RKO (cell line): Measurements from ENCODE around the gene ADAM8.
A peak's percentile ranks its signal among the peaks of the same experiment; 100 is the strongest.
"Not testable (repeated sequence)": the region's sequence is repeated elsewhere in the genome, so short reads cannot be mapped to it uniquely, and the experiment has no call there.

Source experiments
- DNase-seq: peaks from one replicate; pipeline ENCODE4 v3.0.0-alpha.2; 2016; ENCODE audit warnings: low spot score

ADAM8 gene

GRCh38 chr10:133249975-133250754, 26.5 kb downstream of the ADAM8 start:
- DNase-seq: no peak

- DNase-seq: no peak
Observed at GRCh38 chr10:133249094-133249780, 27.4 kb downstream of the ADAM8 start.

DNA sequence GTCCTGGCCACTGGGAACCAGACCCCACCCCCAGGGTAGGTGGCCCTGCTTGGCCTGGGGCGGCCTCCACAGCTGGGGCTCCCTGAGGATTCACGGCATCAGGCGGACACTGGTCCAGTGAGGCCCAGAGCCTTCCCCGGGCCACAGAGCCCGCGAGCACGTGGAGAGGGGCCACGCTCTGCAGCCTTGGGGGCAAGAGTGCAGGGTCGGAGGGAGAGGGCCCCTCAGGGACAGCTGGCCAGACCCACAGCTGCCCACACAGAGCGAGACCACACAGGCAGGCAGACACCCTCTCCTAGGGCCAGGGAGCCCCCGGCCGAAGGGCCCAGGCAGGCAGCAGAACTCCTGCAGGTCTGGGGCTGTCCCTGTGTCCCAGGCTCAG, 28.3 kb downstream of the ADAM8 start:
- no peak for DNase-seq

DNA sequence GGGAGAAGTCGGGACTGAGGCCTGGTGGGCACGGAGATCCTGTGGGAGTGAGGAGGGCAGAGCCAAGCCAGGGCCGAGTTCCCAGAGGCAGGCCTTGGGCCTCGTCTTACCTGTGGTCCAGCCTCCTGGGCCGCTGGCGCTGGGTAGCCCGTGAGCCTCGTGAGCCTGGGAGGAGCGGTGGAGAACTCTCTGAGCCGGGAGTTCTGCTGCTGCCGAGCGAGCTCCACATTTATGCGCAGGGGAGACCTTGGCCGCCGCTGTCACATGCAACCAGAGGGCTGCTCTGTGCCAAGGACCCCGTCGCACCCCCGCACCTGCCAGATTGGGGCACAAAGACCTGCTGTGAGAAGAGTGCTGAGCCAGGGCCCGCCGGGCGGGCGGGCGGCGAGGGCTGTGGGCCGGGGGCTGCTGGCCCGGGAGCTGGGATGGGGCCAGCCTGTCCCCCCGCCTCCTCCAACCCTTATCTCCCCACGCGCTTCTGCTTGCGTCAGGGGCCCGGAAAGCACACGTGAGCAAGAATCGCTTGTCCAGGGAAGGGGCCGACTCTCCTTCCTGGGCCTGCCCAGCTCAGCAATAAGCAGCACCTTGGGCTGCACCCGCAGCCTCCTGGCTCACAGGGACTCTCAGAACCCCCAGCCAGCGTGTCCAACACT, 28.9 kb downstream of the ADAM8 start:
- DNase-seq: no peak

DNA sequence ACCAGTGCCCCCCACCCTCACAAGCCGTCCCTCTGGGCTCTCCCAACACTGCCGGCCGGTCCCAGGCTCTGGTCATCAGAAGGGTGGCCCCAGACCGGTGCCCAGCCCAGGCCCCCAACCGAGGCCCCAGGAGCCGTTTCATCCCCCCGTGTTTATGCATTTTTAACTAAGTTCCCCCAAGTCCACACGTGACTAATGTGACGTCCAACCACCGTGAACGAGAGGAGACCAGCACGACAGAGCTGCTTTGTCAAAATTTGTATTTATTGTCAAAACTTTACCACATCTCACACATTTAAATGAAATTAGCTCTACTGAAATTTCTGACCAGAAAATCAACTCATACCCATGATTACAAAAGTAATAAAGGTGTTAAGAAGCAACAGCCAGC, 30.4 kb downstream of the ADAM8 start:
- DNase-seq: no peak

GRCh38 chr10:133245439-133246235, 31.0 kb downstream of the ADAM8 start:
- DNase-seq: no peak

DNA sequence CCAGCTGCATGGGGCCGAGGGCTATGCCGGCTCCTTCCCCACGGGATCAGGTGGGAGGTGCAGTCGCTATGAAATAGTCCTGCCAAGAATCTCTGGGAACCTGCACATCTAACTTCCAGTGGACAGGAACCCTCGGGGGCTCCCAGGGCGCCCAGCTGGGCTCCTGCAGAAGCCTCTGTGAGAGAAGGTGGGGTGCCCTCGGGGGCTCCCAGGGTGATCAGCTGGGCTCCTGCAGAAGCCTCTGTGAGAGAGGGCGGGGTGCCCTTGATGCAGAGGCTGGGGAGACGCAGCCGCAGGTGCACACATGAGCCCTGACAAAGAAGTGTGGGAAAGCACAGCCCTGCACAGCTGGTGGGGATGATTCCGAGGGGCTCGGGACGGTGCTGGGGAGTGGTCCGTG, 33.1 kb downstream of the ADAM8 start:
- no peak for DNase-seq

DNA sequence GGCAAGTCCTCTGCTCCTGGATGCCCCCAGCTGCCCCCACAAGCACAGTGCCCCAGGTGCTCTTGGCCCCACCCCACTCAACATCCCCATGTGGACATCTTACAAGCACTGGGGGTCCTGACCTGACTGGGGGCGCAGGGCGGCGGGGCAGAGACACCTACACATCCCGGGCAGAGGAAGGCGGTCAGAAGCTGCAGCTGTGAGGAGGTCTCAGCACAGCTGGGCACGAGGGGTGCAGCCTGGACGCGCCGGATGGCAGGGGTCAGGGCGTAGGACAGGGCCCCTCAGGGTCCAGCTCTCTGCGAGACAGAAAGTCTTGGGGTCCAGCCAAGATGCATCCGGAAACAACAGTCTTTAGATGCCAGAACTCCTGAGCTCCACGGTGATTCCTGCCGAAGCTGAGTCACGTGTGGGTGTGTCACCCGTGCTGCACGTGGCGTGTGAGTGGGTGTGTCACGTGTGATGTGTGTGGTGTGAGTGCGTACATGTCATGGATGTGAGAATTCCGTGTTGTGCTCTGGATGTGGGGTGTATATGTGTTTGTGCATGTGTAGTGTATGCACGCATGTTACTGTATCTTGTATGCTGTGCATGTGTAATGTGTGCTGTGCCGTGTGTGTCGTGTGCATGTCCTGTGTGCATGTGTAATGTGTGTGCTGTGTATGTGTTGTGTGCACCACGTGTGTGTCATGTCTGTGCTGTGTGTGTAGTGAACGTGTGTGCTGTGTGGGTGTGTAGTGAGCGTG, 33.9 kb downstream of the ADAM8 start:
- peak; percentile 46 for DNase-seq

DNA sequence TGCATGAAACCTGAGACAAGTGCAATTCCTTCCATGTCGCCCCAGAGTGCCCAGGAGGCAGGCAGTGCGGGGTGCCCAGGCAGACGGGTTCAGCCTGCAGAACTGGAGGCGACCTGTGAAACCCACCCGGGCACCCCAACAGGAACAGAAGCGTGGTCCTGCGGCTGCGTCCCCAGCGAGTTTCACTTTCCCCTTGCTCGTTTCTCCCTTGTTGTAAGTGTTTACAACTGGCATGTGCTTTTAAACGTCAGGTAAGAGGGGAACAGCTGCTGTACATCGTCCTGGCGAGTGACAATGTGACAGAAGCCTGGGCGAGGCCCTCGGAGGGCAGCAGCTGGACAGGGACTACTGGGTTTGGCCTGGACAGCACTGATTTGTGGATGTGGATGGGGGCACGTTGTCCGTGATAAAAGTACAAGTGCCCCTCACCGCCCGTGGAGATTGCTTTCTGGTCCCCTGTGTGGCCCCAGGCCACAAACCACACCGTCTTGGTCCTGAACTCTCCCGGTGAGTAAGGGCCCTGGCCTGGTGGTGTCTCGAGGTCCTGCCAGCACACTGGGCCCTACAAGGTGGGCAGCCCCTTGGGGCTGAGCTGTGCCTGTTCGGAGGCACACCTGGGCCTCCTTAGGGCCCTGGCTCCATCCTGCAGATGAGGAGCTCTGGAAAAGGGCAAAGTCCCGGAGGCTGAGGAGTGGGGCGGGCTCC, 35.0 kb downstream of the ADAM8 start:
- no peak for DNase-seq

- no peak for DNase-seq
Observed at GRCh38 chr10:133239990-133240389, 36.7 kb downstream of the ADAM8 start.

- no peak for DNase-seq
Observed at GRCh38 chr10:133238466-133238804, 38.2 kb downstream of the ADAM8 start.

DNA sequence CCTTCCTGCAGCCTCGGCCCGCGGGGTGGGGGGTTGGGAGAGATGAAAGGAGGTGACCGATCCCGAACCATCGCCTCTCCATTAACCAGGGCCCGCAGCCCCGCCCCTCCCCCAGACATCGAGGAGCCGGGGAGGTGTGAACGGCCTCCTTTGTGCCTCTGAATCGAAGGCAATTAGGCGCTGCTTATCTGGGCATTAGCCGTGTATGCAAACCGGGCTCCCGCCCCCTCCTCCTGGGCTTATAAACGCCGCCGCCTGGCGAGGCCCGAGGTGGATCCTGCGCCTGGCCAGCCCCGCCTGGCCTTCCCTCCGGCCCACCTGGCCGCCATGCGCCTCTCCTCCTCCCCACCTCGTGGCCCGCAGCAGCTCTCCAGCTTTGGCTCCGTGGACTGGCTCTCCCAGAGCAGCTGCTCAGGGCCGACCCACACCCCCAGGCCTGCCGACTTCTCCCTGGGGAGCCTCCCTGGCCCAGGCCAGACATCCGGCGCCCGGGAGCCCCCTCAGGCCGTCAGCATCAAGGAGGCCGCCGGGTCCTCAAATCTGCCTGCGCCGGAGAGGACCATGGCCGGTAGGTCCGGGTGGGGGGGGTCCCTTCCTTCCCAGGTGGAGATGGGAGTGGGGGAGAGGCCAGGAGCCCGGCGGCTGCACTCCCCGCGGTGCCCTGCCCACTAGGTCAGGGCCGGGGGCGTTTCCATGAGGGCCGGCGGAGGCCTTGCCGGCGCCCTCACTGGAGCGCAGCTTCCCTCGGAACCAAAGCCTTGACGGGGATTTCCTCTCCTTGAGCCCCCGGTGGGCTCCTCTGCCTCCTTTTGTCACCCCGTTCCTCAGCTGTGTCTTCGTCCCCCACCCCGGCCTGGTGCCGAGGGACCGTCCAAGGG, 38.8 kb downstream of the ADAM8 start, which contains the start of gene VENTX:
Gene VENTX (plus strand): TSS at position 268 of the 878 bp plus-strand sequence. CDS start 60 bp downstream, at position 328.
- DNase-seq: no peak

- DNase-seq: no peak
Observed at GRCh38 chr10:133237241-133237587, 39.5 kb downstream of the ADAM8 start.

DNA sequence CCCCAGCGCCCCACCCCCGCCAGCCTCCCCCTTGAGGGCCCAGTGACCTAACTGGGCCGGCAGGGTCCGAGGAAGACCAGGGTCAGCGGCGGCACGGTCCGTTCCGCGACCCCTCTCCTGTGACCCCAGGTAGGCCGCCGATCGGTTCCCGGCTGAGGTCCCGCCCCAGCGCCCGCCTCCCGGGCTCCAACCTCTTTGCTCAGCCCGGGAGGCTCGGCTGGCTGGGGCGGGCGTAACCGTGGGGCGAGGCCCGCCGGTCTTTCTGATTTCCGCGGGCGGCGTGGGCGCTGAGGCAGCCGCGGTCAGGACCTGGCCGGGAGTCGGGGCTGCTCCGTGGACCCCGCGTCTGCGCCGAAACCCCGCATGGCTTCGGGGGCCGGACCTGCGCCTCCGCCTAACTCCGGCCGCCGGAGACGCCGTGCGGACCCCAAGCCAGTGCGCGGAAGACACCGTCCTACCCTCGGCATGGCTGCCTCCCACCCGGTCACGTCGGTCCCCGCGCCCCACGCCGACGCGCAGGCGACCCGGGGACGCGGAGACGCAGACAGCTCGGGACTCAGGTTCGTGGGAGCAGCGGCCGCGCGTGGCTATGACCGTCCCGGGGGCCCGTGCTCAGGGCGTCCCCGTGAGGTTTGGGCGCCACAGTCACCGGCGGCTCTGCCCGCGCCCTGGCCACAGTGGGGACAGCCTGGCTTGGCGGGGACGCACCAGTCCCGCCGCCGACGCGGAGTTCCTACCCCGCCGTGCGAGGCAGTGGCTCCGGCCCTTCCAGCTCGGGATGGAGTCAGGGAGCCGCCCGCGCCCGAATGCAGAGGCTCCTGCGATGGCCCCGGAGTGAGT, 40.0 kb downstream of the ADAM8 start:
- DNase-seq: no peak

DNA sequence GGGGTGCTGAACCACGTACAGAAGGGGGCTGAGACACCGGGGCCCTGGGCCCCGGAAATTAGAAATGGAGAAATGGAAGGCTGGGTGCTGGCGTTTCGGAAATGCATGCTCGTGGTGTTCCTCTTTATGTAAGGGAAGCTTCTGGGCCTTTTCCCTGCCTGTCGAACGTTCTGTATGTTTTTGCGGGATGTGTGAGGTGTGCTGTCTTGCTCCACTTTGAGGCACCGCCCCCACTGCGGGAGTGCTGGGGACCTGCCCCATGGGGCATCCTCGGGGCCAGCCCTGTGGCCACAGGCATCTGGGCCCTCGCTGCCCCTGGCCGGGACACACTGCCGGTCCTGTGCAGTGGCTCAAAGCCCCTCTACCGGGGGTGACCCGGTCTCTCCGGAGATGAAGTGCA, 40.7 kb downstream of the ADAM8 start:
- no peak for DNase-seq

DNA sequence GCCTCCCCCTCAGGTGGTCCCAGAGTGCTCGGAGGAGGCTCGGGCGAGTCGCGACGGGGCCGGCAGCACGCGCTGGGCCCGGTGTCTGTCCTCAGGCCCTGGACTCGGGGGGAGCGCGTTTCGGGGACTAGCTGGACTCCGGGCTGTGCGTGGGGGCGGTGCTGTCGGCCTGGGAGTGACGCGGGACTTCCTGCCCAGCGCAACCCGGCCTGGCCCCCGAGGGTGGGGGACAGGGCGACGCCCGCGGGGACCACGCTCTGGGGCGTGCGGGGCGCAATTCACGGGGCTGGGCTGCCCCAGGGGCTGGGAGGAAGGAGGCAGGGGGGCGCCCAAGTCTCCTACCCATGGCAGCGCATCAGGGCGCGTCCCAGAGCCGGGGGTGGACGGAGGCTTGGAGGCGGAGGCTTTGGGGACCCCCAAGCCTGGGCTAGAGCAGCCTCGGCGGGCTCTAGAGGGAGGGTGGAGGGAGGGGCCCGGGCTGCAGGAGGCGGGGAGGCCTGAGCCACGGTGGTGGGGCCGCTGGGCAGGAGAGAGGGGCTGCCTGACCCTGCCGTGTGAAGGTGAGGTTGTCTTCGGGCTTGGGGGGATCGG, 41.3 kb downstream of the ADAM8 start:
- no peak for DNase-seq

- DNase-seq: not testable (repeated sequence)
Observed at GRCh38 chr10:133234796-133235195, 41.9 kb downstream of the ADAM8 start.

GRCh38 chr10:133231946-133232574, 44.6 kb downstream of the ADAM8 start:
- DNase-seq: no peak
